T-helper 2 cell (primary cell): ENCODE results near the gene NDUFV1.
"Not testable (repeated sequence)": the region's sequence is repeated elsewhere in the genome, so short reads cannot be mapped to it uniquely, and the experiment has no call there.

Experiments
- DNase-seq, 5 experiments: peaks; one replicate each; pipeline versions ENCODE4 v3.0.0 to v3.0.0-alpha.2; 2012 to 2022

The NDUFV1 gene

DNA sequence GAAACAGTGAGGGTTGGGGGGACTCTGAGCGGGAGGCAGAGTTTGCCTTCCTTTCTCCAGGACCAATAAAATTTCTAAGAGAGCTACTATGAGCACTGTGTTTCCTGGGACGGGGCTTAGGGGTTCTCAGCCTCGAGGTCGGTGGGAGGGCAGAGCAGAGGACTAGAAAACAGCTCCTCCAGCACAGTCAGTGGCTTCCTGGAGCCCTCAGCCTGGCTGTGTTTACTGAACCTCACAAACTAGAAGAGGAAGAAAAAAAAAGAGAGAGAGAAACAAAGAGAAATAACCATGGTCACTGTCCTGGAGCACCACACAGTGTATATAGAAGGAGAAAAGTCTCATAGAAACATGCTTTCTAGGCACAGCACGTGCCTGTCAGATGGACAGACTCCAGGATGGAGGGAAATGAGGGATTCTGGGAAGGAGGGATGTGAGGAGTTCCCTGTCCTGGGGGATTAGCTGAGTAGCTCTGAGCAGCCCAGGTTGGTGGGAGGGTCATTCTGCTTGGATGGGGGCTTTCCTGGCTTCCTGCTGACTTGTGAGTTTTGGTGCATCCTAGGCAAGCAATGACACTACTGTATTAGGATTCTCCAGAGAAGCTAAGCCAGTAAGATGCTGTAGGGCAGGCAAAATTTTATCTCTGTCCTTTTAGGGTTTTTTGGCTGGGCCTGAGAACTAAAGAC lies 20.0 kb upstream of the NDUFV1 start:
- no peak for DNase-seq

- DNase-seq = no peak
Observed at GRCh38 chr11:67588136-67588503, 18.6 kb upstream of the NDUFV1 start.

DNA sequence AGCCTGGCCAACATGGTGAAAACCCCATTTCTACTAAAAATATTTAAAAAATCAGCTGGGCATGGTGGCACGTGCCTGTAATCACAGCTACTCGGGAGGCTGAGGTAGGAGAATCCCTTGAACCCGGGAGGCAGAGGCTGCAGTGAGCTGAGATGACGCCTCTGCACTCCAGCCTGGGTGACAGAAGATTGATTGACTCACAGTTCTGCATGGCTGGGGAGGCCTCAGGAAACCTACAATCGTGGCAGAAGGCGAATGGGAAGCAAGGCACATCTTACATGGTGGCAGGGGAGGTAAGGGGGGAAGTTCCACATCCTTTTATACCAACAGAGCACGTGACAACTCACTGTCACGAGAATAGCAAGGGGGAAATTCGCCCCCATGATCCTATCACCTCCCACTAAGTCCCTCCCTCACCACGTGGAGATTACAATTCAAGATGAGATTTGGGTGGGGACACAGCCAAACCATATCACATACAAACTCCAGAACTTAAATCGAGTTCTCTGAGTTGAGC lies 17.8 kb upstream of the NDUFV1 start:
- not testable (repeated sequence) for DNase-seq

- no peak for DNase-seq
Observed at GRCh38 chr11:67592880-67593564, 13.7 kb upstream of the NDUFV1 start.

- no peak for DNase-seq
Observed at GRCh38 chr11:67593565-67593905, 13.2 kb upstream of the NDUFV1 start.

GRCh38 chr11:67594480-67594879 lies 12.3 kb upstream of the NDUFV1 start:
- DNase-seq = no peak

DNA sequence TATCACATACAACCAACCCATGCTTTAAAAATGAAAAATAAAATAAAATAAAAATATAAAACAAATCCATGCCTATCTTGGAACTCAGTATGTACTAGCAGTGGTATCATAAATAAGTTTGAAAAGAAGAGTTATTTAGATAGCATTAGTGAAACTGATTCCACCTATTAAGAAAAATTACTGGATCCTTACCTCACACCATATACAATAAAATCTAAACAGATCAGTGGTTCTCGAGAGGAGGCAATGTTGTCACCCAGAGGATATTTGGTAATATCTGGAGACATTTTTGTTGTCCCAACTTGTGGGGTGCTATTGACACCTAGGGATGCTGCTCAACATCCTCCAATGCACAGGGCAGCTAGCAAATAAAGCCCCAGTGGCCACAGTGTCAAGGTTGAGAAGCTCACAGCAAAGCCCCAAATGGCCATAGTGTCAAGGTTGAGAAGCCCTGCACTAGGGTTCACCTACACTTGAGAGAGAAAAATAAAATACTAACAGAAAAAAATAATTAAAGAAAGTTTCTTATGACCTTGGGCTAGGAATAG lies 9.9 kb upstream of the NDUFV1 start:
- no peak for DNase-seq

DNA sequence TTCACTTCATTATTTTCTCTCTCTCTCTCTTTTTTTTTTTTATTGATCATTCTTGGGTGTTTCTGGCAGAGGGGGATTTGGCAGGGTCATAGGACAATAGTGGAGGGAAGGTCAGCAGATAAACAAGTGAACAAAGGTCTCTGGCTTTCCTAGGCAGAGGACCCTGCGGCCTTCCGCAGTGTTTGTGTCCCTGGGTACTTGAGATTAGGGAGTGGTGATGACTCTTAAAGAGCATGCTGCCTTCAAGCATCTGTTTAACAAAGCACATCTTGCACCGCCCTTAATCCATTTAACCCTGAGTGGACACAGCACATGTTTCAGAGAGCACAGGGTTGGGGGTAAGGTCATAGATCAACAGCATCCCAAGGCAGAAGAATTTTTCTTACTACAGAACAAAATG lies 9.3 kb upstream of the NDUFV1 start:
- not testable (repeated sequence) for DNase-seq

- DNase-seq = not testable (repeated sequence)
Observed at GRCh38 chr11:67597963-67598362, 8.8 kb upstream of the NDUFV1 start.

- DNase-seq = no peak
Observed at GRCh38 chr11:67599149-67599548, 7.6 kb upstream of the NDUFV1 start.

- DNase-seq = no peak
Observed at GRCh38 chr11:67600324-67601029, 6.3 kb upstream of the NDUFV1 start.

DNA sequence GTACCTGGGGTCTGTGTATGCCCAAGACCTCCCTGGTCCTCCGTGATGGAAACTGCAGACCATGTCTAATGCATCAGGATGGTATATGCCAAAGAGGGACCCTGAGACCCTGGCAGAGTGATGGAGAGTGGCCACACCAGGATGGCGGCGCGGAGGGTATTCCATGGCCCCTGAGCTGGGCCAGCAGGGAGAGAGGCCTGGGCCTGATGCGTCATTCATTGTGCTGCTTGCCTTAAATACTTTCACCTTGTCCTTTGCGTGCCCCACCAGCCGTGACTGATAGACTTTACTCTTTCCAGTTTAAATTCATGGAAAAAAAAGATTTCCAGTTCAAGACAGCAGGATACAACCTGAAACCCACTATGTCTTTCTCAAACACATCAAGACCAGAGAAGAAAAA lies 5.6 kb upstream of the NDUFV1 start:
- DNase-seq = no peak

GRCh38 chr11:67604119-67604518 lies 2.6 kb upstream of the NDUFV1 start:
- DNase-seq = not testable (repeated sequence)

- DNase-seq = no peak
Observed at GRCh38 chr11:67604815-67605214, 1.9 kb upstream of the NDUFV1 start.

GRCh38 chr11:67605231-67606011 lies 1.3 kb upstream of the NDUFV1 start:
- no peak for DNase-seq

DNA sequence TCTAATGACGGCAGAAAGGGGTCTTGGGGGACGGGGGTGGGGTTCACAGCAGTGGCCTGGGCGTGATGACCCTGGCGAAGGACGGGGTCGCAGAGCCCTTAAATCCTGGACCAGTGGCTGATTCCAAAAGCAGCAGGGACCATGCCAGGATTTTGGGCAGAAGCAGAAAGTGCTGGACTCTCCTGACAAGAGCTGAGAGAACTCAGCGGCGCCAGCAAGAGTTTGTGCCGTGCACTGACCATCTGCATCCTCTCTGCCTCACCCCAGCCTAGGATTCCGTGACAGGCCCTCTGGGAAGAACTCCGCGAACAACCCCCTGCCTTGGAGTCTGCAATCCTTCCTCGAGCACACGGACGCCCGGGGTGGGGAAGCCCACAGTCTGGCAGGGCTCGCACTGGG lies 644 bp upstream of the NDUFV1 start:
- no peak for DNase-seq

DNA sequence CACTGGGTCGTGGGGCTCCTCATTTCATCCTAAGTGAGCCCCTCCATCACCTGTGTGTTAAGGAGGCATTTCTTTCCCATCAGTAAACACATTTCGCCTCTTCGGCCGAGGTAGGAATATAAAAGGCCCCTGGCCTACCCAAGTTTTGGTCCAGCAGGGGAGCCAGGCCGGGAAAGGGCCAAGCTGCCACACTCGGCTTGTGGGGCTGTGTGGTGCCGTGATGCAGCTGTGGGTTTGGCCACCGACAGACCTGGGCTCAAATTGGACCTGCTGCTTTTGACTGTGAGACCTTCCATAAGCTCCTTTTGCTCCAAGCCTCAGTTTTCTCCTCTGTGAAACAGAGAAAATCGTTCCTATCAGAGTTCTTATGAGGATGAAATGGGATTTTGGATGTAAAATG lies 771 bp downstream of the NDUFV1 start:
- no peak for DNase-seq

DNA sequence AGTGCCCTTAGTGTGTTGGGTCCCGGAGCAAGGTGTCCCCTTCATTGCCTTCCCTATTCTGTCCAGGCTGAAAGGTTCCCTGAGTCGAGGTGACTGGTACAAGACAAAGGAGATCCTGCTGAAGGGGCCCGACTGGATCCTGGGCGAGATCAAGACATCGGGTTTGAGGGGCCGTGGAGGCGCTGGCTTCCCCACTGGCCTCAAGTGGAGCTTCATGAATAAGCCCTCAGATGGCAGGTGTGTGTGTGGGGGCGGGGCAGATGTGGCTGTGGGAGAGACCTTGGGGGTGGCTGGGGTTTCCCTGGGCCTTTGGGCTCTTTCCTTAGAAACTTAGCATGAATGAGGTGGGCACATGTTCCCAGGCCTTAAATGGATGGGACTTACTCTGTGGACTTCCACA lies 1.8 kb downstream of the NDUFV1 start:
- no peak for DNase-seq

- DNase-seq = no peak
Observed at GRCh38 chr11:67609316-67609715, 2.6 kb downstream of the NDUFV1 start.

DNA sequence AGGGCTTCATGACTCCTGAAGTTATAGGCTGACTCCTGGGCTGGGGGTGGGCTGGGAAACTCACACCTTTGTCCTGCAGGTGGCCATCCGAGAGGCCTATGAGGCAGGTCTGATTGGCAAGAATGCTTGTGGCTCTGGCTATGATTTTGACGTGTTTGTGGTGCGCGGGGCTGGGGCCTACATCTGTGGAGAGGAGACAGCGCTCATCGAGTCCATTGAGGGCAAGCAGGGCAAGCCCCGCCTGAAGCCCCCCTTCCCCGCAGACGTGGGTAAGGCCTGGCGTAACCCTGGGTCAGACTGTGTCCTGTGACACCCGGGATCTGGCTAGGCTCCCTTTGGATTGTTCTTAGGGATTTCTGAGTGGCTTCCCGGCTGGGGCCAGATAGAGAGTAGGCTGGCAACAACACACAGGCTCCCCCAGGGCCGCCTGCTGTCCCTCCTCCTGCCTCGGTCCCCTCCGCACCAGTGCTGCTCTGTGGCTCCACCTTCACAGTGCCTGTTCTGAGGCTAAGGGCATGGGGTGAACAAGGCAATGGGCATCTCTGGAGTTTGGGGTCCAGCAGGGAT lies 3.6 kb downstream of the NDUFV1 start:
- DNase-seq = no peak

DNA sequence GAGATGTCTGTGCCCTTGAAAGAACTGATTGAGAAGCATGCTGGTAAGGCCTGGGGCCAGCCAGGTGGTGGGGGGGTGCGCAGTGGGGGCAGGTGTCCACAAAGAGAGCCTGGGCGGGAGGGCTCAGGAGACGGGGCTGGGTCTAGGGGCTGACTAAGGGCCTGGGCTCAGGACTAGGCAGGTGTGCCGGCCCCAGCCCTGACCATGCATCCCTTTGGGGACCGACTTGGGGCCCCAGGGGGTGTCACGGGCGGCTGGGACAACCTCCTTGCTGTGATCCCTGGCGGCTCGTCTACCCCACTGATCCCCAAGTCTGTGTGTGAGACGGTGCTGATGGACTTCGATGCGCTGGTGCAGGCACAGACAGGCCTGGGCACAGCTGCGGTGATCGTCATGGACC lies 4.4 kb downstream of the NDUFV1 start:
- no peak for DNase-seq
